Measurements from ENCODE around the gene TANGO6.

DNA sequence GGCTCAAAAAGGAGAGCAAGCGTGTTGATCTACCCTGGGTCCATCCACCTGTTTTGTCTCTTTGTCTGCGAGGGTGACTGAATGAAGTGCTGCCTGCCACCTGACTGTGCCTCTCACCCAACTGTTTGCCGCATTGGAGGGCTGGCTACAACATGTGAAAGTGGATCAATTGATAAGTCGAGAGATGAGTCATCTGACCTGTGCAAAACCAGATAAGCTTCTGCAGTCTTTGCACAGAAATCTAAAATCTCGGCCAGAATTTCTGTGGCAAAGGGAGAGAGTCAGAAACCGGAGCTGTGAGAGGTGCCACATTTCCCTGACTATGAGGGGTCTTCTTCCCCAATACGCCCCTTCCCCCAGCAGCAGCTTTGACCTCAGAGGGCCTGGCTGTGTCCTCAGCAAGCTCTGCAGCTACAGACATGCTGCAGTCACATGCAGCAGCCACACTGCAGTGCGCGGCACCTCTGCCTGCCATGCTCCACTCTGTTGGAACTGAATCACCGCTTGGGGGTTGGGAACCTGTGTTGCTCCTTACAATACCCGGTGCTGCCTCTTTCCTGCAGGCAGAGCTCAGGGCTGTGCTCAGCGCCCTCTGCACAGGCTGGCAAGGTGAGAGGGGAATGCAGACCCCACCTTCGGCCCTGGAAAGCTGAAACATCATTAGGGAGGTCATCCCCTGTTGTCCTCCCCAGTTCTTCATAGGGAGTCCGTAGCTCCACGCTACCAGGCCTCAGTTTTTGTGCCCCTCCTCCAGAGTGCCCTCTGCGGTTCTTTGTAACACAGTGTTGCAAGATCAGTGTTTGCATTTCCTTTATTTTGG lies 246.0 kb downstream of the TANGO6 start:
- TF ChIP-seq, protein P1, sequence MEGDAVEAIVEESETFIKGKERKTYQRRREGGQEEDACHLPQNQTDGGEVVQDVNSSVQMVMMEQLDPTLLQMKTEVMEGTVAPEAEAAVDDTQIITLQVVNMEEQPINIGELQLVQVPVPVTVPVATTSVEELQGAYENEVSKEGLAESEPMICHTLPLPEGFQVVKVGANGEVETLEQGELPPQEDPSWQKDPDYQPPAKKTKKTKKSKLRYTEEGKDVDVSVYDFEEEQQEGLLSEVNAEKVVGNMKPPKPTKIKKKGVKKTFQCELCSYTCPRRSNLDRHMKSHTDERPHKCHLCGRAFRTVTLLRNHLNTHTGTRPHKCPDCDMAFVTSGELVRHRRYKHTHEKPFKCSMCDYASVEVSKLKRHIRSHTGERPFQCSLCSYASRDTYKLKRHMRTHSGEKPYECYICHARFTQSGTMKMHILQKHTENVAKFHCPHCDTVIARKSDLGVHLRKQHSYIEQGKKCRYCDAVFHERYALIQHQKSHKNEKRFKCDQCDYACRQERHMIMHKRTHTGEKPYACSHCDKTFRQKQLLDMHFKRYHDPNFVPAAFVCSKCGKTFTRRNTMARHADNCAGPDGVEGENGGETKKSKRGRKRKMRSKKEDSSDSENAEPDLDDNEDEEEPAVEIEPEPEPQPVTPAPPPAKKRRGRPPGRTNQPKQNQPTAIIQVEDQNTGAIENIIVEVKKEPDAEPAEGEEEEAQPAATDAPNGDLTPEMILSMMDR (IDR thresholded peaks at IDR 0.05): peak in 1 of 6 experiments; percentile 16
- TF ChIP-seq POLR2A (IDR thresholded peaks at IDR 0.05): peak in 1 of 2 donors; percentile 23
